Measurements from ENCODE around the gene GBGT1.
A peak's percentile ranks its signal among the peaks of the same experiment; 100 is the strongest.

GRCh38 chr9:133160742-133161546, 2.8 kb downstream of the GBGT1 start:
- TF ChIP-seq, protein P1, sequence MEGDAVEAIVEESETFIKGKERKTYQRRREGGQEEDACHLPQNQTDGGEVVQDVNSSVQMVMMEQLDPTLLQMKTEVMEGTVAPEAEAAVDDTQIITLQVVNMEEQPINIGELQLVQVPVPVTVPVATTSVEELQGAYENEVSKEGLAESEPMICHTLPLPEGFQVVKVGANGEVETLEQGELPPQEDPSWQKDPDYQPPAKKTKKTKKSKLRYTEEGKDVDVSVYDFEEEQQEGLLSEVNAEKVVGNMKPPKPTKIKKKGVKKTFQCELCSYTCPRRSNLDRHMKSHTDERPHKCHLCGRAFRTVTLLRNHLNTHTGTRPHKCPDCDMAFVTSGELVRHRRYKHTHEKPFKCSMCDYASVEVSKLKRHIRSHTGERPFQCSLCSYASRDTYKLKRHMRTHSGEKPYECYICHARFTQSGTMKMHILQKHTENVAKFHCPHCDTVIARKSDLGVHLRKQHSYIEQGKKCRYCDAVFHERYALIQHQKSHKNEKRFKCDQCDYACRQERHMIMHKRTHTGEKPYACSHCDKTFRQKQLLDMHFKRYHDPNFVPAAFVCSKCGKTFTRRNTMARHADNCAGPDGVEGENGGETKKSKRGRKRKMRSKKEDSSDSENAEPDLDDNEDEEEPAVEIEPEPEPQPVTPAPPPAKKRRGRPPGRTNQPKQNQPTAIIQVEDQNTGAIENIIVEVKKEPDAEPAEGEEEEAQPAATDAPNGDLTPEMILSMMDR (IDR thresholded peaks at IDR 0.05; ENCODE audit: borderline replicate concordance, extremely low read depth, low read length, poor library complexity, severe bottlenecking), result peak; percentile 80
- TF ChIP-seq EZH2 (IDR thresholded peaks at IDR 0.05; ENCODE audit: borderline replicate concordance, low read depth, low read length, severe bottlenecking), result no peak

All from DND-41 (cell line).